ENCODE measurements around the gene WNT7B.

WNT7B gene

DNA sequence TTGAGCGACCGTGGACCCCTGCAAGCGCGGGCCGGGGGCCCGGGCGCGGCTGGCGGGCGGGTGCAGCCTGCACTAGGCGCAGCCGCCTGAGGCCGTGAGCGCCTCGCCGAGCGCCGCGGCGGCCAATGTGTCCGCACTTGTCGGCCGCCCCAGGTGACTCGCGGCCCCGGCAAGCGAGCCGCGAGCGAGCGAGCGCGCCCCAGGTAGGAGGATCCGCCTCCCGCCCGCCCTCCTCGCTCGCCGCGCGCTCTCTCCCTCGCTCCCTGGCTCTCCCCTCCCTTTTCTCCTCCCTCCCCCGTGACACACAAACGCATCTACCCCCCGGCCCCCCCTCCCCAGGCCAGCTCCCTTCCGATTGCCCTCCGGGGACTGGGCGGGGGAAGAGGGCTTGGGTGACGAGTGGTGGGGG, at the start of gene WNT7B:
WNT7B (minus strand) TSS at position 160 of the 409 bp plus-strand sequence. CDS start 408 bp downstream, outside the sequence.
- no peak for DNase-seq (ENCODE audit: low read depth)

DNA sequence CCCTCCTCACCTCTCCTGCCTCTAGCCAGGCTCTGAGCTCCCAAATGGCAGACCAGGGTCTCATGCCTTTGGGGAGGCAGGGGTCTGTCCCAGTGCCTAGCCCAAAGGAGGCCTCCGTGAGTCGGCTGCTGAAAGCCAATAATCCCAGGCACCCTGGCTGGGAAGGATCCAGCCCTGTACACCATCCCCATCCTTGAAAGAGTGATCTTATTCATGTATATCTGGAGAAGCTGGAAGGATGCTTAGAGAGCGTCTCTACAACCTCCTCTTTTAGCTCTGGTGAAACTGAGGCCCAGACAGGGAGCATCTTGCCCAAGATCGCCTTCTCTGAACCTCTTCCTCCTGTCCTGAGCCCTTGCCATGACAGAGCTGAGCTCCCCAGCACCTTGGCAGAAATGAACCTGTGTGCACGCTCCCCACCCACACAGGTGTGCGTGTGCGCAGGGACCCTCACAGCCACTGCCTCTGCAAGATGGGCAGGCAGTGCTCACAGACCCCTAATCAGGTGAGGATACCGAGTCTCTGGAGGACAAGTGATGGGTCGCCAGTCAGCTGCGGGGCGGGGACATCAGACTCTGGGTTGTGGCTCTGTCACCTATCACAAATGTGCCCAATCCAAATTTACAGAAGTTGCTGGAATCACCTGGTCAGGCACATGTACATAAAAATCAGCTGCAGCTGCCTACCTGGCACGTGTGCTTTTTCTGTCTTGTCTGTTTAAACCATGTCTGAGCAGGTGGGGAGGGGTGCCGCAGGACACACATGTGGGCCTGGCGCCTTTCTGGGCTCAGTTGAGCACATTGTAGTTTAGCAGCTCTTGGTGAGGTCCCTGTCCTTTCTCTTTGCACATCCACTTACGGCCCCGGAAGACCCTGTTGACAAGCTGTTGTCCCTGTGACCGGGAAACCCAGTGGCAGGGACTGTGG, 49.3 kb upstream of the WNT7B start:
- DNase-seq (ENCODE audit: low read depth): no peak

DNA sequence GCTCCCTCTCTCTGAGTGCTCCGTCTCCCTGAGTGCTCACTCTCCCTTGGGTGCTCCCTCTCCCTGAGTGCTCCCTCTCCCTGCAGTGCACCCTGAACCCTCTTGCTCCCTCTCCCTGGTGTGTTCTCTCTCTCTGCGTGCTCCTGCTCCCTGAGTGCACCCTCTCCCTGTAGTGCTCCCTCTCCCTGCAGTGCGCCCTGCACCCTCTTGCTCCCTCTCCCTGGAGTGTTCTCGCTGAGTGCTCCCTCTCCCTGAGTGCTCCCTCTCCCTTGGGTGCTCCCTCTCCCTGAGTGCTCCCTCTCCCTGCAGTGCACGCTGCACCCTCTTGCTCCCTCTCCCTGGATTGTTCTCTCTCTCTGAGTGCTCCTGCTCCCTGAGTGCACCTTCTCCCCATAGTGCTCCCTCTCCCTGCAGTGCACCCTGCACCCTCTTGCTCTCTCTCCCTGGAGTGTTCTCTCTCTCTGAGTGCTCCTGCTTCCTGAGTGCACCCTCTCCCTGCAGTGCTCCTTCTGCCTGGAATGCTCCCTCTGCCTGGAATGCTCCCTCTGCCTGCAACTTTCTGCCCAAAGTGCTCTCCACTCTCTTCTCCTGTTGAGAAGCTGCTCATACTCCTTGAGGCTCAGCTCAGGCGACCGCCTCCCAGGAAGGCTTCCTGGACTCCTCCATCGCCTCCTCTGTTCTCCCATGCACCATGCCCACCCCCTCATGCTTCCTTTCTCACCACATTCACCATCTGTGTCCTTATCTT, 48.4 kb upstream of the WNT7B start:
- no peak for DNase-seq (ENCODE audit: low read depth)

DNA sequence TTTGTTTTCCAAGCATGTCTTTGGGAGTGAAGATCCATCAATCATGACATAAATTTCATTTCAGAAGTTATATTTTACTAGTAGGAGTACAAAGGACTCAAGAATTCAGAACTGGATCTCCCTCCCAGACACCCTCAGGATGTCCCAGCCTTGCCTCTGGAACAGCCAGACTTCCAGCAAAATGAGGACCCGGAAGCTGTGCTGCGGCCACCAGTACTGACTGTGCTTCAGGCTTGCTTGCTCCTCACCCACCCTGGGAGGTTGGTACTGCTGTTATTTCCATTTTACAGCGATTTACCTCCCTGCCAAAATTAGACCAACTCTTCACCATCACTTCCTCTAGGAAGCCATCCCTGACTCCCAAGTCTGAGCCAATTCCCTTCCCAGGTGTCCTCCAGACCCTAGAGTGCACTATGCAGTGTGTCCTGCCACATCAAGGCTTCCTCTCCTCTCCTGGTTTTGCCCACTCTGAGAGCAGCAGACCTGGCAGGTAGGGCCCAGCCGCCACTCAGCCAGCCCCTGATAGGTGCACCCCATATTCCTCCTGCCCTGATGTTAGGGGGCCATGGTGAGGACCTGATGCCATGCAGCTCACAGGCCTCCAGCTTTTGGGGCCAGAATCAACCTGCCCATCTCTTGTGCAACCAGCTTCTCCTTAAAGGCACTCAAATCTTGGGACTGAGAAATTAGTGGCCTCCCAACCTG, 47.3 kb upstream of the WNT7B start:
- no peak for DNase-seq (ENCODE audit: low read depth)

DNA sequence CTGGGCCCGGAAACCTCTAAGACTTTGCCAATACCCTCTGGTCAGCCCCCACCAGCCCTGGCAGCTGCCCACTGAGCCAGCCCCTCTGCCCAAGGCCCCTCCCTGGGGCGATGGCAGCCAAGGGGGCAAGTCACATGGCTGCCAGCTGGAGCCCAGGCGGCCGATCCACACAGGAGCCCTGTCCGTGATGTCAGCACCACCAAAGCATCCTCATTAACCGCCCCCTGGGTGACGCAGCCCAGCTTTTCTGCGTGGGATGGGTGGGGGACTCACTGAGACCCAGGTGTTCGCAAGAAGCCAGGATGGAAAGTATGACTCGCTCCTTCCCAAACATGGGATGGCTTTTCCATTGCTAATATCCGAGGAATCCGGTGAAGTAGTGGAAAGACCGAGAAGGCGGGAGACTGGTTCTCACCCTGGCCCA, 46.6 kb upstream of the WNT7B start:
- no peak for DNase-seq (ENCODE audit: low read depth)

DNA sequence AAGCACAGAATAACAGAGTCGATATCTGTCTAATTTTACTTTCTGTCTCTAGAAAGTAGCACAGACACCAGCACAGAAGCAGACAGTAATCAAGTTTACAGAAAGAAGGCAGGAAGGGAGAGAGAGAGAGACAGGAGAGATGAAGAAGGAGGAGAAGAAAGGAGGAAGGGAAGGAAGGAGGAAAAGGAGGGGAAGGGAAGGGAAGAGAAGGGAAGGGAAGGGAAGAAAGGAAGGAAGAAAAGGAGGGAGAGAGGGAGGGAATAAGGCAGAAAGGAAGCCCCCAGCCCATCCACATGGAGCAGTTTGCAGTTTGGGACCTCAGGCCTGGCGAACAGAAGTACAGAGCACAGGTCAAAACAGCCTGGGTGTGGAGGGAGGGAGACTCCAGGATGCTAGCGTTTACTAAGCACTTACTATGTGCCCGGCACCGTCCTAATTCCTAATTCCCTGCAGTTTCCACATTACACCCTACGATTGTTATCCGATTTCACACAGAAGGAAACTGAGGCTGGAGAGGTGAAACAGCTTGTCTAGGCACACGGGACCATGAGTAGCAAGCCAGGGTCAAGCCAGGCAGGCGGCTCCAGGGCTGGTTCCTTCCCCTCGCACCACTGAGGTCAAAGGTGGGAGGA, 46.0 kb upstream of the WNT7B start:
- DNase-seq (ENCODE audit: low read depth): no peak

DNA sequence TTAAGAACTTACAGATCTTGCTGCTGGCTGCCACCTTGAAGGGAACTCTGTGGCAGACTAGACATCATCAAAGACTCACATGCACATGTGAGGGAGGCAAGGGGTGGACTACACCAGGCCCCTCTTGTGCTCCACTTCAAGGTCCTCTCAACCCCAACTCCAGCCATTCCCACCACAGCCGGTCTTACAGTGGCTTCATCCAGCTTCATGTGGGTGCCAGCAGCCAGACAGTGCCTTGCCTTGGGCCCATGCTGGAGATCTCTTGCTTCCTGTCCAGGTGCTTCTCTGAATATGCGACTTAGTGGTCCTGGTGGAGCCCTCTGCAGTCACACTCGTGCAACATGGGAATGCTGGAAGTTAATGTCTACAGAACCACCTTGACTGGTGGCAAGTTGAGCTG, 44.6 kb upstream of the WNT7B start:
- DNase-seq (ENCODE audit: low read depth): no peak

DNA sequence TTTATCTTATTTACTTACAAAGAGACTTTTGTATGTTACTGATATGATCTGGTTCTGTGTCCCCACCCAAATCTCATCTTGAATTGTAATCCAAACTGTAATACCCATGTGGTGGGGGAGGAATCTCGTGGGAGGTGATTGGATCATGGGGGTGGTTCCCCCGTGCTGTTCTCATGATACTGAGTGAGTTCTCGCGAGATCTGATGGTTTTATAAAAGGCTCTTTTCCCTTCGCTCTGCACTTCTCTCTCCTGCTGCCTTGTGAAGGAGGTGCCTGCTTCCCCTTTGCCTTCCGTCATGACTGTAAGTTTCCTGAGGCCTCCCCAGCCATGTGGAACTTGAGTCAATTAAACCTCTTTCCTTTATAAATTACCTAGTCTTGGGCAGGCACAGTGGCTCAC, 42.4 kb upstream of the WNT7B start:
- DNase-seq (ENCODE audit: low read depth): no peak

DNA sequence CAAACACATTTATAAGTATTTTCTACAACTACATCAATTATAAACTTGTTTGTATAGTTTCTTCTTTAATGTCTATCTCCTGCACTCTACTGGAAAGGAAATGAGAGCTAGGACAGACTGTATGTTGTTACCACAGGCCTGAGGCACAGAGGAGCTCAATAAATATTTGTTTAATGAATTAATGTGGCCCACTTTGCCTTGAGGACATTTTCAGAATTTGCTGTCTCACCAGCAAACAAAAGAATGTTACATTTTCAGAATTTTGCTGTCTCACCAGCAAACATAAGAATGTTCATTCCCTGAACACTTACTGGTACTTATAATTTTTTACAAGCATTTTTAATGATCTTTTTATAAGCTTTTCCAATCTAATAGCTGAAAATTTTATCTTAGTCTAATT, 41.9 kb upstream of the WNT7B start:
- DNase-seq (ENCODE audit: low read depth): no peak

DNA sequence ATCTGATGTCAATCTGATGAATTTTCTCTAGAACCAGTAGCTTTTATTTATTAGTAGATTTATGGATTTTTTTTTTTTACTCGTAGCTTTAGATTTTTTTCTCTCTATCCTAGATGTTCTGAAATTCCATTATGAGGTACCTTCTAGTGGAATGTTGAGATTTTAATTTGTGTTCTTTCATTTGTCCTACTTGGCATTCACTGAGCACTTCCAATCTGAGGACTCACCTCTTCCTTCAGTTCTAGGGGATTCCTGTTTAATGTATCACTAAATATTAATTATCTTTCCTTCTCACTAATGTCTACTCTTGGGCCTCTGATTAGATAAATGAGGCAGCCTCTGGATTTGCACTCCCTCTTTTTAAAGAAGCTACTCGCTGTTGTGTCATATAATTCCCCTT, 40.2 kb upstream of the WNT7B start:
- DNase-seq (ENCODE audit: low read depth): no peak

DNA sequence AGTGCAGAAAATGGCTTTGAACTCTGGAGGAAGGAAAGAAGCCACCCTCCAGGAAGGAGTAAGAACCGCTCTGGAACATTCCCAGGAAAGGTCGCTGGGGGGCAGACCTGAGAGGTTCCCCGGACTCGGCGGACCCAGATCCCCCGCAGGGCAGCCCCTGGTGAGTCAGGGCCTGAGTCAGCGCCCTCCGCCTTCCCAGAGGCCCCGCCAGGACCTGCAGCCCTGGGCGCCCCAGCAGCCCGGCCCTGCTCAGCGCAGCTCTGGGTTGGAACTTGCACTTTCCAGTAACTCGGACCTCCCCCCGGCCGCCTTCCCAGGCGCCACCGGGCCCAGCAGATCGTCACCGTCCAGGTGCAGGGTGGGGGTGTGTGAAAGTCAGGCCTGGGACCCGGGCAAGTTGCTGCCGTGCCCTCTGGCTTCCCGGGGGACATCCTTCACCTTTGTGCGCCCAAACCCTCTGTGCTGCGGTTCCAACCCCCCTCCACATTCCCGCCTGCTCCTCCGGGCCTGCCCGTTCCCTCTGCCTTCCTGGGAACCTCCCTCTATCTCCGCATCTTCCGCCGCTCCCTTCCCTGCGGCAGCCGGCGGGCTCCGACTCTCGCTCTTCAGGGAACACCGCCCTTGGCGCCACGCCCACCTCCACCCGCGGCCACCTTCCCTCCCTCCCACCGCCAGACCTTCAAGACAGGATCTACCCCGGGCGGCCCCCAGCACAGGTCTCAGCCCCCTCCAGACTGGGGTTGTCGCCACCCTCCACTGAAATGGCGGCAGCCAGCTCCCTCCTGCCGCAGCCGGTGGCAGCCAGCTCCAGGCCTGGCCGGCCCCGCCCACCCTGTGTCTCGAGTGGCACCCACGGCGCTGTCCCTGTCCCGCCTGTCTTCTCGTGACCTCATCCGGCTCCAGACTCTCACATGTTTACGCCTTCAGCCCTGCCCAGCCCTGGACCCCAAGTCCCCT, 36.8 kb upstream of the WNT7B start:
- peak; percentile 74 for DNase-seq (ENCODE audit: low read depth)

DNA sequence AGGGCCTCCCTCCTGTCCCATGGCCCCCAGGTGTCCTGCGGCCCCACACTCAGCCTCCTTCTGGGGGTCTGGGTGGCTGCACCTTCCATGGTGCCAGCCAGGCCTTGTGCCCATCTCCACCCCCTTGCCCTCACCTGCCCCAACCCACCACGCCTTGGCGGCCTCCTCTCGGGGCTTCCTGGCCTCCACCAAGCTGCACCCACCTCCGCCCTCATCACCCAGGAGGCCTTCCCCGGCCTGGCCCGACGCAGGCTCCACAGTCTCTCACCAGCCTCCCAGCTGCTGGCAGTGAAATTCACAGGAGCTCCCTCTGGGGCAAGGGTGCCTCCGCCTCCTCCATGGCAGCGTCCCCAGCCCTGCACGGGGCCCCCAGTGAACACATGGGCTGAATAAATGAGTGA, 35.9 kb upstream of the WNT7B start:
- no peak for DNase-seq (ENCODE audit: low read depth)

DNA sequence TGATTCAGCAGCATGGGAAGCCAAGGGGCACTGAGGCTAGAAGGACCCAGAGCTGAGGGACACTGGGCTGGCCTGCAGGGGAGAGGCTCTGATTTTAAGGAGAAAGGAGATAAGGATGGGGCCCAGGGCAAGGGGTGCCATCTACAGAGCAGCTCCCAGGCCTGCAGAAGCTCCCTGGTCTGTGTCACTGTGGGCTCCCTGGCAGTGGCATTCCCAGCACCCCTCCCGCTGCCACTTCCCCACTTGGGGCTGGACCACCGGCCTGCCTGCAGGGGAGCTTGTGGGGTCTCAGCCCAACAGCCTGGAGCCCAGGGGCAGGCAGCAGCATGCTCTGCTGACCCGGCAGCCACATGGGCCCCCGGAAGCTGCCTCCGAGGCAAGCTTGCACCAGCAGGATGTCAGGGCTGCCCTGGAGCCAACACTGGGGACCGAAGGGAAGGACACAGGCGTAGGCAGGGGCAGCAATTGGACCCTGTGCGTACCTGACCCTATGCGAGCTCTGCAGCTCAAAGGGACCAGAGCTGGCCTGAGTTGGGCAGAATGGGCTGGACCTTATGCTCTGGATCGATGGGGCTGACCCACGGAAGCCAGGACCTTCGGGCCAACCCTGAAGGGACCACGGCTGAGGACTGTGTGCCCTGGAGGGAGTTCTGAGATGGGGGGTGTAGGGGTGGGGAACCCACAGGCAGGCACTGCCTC, 35.4 kb upstream of the WNT7B start:
- DNase-seq (ENCODE audit: low read depth): no peak

DNA sequence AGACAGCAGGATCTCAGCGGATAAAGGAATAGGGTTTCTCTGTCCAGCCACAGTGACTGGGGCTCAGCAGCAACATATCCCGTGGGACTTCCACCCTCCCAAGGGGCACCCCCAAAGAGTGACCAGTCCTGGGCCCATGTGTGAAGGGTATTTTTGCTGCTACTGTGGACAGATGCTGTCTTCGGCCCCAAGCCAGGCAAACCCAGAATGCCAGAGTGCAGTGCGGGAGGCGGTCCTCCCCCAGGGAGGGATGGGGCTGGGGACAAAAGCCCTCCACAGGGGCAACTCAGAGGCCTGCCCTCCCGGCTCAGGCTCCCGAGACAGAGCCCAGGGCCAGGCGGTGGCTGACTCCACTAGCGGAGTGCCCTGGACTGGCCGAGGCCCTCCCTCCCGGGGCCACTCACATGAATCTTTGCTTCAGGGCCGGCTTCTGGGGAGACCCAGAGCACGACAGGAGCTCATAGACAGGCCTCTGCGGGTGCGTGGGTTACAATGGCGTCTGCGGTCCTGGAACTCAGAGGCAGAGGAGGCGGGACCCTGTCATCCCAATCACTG, 34.7 kb upstream of the WNT7B start:
- no peak for DNase-seq (ENCODE audit: low read depth)

DNA sequence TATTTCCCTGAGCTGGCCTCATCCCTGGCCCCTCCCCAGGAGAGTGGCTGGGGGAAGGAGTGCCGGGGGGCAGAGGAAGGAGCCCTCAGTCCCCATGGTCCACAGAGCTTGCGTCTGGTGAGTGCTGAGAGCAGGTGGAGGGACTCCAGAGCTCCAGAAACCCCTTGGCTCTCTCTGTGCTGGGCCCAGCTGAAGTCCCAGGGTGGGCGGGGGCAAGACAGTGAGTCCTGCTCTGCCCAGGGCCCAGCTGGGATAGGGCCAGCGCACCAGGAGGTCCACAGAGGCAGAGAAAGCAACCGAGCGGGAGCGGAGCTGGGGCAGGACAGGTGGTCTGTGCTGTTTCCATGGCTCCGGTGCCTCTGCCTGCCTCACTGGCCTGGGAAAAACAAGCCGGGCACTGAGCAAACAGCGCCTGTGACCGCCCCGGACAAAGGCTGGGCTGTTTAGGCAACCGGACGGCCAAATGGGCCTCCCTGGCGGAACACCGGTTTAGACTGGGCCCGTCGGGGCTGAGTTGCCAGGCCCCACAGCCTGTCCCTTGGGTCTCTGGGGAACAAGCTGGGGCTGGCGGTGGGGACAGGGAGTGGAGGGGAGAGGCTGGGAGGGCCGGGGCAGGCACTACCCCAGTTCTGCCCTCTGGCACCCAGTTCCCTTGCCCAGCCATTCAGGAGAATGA, 34.1 kb upstream of the WNT7B start:
- no peak for DNase-seq (ENCODE audit: low read depth)

DNA sequence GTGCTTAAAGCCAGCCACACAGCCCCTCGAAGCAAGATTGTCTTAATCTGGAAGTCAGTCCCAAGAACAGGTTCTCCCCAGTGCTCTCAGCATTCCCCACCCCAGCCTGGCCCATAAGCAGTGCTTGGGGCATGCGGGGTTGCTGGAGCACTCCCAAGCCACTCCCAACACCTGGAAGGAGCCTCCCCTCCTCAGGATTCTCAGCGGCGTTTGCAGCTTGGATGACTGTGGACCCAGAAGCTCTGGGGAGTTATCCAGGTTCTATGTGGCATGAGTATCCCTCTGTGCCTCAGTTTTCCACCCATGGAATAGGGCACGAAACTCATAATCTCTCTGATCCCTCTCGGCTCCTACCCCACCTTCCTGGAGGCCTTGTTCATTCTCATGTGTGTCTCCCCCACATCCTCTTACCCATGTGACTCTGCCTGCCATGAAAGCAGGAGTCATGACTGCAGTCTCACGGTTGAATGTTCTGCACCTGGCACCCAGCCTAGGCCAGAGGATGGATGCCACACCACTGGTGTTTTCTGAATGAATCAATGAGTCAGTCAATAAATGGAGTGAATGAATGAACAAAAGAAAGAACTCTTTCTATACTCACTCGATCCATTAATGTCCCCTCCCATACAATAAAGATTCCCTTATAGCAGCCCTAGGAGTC, 33.4 kb upstream of the WNT7B start:
- DNase-seq (ENCODE audit: low read depth): no peak

DNA sequence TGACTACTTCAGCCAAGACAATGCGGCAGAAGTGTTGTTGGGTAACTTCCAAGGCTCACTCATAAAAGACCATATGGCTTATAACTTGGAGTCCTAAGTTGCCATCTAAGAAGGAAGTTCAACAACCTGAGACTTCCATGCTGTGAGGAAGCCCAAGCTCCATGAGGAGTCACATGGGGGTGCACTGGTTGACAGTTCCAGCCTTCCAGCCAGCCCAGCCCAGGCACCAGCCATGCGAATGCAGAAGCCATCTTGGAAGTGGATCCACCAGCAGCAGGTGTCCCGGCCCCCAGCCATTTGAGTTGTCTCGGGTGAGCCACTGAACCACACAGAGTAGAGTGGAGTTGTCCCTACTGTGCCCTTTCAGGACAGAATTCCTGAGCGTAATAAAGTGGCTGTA, 32.8 kb upstream of the WNT7B start:
- no peak for DNase-seq (ENCODE audit: low read depth)

DNA sequence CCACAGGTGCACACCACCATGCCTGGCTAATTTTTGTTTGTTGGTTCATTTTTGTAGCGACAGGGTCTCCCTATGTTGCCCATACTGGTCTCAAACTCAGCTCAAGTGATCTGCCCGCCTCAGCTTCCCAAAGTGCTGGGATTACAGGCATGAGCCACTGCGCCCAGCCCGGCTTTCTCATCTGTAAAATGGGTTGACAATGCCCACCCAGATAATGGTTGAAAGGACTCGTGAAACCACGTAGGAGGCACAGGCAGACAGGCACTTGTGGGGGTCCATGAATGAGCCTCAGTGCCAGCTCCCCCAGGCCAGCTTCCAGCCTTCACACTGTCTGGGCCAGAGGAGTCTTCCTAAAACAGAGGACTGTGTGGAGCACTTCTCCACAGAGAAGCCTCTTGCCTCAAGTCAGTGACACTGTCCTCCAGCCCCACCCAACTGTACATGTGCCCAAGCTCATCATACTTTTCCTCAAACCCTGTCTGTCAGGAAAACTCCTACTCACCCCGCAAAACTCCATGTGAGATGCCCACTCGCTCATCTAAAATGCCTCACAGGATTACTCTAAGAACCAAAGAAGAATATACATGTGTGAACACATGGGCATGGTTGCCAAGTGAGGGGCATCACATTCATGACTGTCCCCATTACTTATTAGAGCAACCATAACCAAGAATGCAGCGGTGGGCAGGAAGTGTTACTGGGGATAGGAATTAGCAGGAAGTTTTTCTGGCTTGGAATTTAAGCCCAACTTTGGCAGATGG, 32.1 kb upstream of the WNT7B start:
- DNase-seq (ENCODE audit: low read depth): no peak

Data from GM04503 (cell line).